IgD-negative memory B cell (primary cell): Measurements from ENCODE around the gene CFAP299. TPM values are rescaled to one million over a fixed set of nuclear protein-coding genes. Genes with fewer than 3 reads are reported as not detected.

Experiments
- H3K27ac Mint-ChIP-seq, 3 donors: one replicate each; pipeline ENCODE4 v1.8.0; 2020 to 2022; ENCODE audit warnings: mild to moderate bottlenecking in 3 of 3, mixed read lengths in 3 of 3, moderate library complexity in 1 of 3
- H3K27me3 Mint-ChIP-seq: one replicate; pipeline ENCODE4 v1.8.0; 2021; ENCODE audit warnings: mixed read lengths
- H3K36me3 Mint-ChIP-seq: one replicate; pipeline ENCODE4 v1.8.0; 2020; ENCODE audit warnings: mild to moderate bottlenecking, mixed read lengths
- H3K4me1 Mint-ChIP-seq, 3 donors: one replicate each; pipeline ENCODE4 v1.8.0; 2020 to 2022; ENCODE audit warnings: mixed read lengths in 3 of 3, mild to moderate bottlenecking in 1 of 3
- H3K4me3 Mint-ChIP-seq, 4 donors: one replicate each; pipeline ENCODE4 v1.8.0; 2020 to 2022; ENCODE audit warnings: mild to moderate bottlenecking in 4 of 4, mixed read lengths in 4 of 4, moderate library complexity in 3 of 4
- H3K9me3 Mint-ChIP-seq, 3 donors: one replicate each; pipeline ENCODE4 v1.8.0; 2020 to 2021; ENCODE audit warnings: mixed read lengths in 3 of 3, mild to moderate bottlenecking in 1 of 3
- polyA plus RNA-seq: library from polyadenylated mRNA; unstranded; fragments of 300-500 nt; fragmentation: Illumina TruSeq; gene quantifications from one replicate; pipeline ENCODE4 v1.2.3, GENCODE V29; 2021

The CFAP299 gene
- polyA plus RNA-seq, 1 donor from 2014 or later, result not detected

DNA sequence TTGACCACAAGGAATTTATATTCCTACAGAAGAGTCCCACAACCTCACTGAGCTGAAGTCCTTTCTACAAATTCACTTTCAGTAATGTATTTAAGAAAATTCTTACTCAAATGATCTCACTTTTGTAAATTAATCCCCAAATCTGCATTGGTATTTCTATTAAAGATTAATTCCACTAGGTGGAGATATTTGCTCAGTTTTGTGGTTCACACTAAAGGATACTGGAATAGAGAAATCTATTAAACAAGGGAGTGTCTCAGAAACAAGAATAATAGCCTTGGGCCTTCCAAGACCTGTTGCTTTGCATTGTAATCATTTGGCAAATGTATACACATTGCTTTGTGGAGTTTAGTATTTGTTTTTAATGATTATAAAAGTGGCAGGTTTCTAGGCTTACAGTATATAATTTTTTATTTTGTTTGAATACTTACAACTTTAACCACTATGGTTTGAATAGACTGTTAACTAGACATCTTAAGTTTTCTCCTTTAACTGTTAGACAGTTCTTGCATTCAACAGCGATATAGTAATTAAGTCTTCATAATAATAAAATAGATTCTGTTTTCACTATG is 25.9 kb downstream of the CFAP299 start:
- no peaks in the 10 kb centered on the region for H3K36me3 Mint-ChIP-seq
- H3K27ac Mint-ChIP-seq, result no peak overlapping the region
- H3K27me3 Mint-ChIP-seq, result peaks cover 2% of the 10 kb centered on the region
- no peaks in the 10 kb centered on the region for H3K9me3 Mint-ChIP-seq
- peaks cover 0 to 4% (median 3%) of the 10 kb centered on the region in 3 donors for H3K4me1 Mint-ChIP-seq
- H3K4me3 Mint-ChIP-seq, result no peak overlapping the region

DNA sequence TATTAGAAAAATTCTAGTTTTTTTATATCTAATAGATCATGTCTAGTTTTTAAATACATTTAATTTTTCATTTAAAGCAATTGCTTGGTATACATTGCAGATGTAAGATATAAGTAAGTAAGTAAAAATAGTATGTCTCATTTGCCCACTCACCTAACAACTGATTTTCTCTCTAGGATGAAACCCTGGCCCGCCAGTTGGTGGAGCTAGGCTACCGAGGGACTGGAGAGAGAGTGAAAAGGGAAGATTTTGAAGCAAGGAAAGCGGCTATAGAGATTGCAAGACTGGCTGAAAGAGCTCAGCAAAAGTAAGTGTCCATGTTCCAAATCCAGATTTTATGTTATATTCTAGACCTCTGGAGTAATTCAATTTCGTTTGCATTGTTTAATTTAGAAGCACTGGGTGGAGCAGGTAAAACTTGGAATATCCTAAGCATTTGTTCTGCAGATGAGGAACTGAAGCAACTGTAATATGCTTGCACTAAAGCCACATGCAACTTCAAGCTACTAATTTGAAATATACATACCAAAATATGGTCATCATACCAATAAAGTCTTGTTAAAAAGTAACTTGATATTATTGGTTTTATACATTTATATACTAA is 27.1 kb downstream of the CFAP299 start:
- Mint-ChIP-seq H3K4me3 (no peak overlapping the region), H3K27ac (no peak overlapping the region)

GRCh38 chr4:80365928-80366327 is 30.4 kb downstream of the CFAP299 start:
- H3K9me3 Mint-ChIP-seq, result peaks cover 0 to 3% (median 0%) of the 10 kb centered on the region in 3 donors
- H3K4me3 Mint-ChIP-seq, result no peak overlapping the region
- H3K27me3 Mint-ChIP-seq, result no peaks in the 10 kb centered on the region
- H3K4me1 Mint-ChIP-seq, result peaks cover 0 to 4% (median 3%) of the 10 kb centered on the region in 3 donors
- no peaks in the 10 kb centered on the region for H3K36me3 Mint-ChIP-seq
- no peak overlapping the region for H3K27ac Mint-ChIP-seq

More for the DNA sequence above, 27.1 kb downstream of the CFAP299 start:
- Mint-ChIP-seq H3K36me3 (no peaks in the 10 kb centered on the region), H3K9me3 (no peaks in the 10 kb centered on the region), H3K27me3 (peaks cover 2% of the 10 kb centered on the region), H3K4me1 (peaks cover 0 to 4% (median 3%) of the 10 kb centered on the region in 3 donors)

- Mint-ChIP-seq H3K4me1 (peaks cover 0 to 4% (median 3%) of the 10 kb centered on the region in 3 donors), H3K27ac (no peak overlapping the region), H3K4me3 (no peak overlapping the region), H3K27me3 (no peaks in the 10 kb centered on the region), H3K9me3 (peaks cover 3 to 14% (median 8%) of the 10 kb centered on the region in 3 donors), H3K36me3 (no peaks in the 10 kb centered on the region)
Observed at GRCh38 chr4:80367737-80368136, 32.2 kb downstream of the CFAP299 start.

- Mint-ChIP-seq H3K4me3 (no peak overlapping the region), H3K27ac (no peak overlapping the region), H3K4me1 (peaks cover 0 to 4% (median 3%) of the 10 kb centered on the region in 3 donors), H3K27me3 (no peaks in the 10 kb centered on the region), H3K9me3 (peaks cover 3 to 14% (median 8%) of the 10 kb centered on the region in 3 donors), H3K36me3 (no peaks in the 10 kb centered on the region)
Observed at GRCh38 chr4:80370635-80371034, 35.1 kb downstream of the CFAP299 start.

DNA sequence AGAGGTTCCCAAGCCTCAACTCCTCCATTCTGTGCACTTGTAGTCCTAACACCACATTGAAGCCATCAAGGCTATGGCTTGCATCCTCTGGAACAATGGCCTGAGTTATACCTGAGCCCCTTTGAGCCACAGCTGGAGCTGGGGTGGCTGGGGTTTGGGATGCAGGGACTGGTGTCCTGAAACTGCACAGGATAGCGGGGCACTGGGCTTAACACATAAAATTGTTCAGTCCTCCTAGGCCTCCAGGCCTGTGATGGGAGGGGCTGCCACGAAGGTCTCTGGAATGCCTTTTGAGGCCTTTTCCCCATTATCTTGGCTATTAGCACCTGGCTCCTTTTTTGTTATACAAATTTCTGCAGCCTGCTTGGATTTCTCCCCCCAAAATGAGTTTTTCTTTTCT is 35.5 kb downstream of the CFAP299 start:
- H3K27ac Mint-ChIP-seq, result no peak overlapping the region
- H3K9me3 Mint-ChIP-seq, result peaks cover 3 to 14% (median 8%) of the 10 kb centered on the region in 3 donors
- peaks cover 0 to 4% (median 4%) of the 10 kb centered on the region in 3 donors for H3K4me1 Mint-ChIP-seq
- no peaks in the 10 kb centered on the region for H3K27me3 Mint-ChIP-seq
- H3K4me3 Mint-ChIP-seq, result no peak overlapping the region
- no peaks in the 10 kb centered on the region for H3K36me3 Mint-ChIP-seq

DNA sequence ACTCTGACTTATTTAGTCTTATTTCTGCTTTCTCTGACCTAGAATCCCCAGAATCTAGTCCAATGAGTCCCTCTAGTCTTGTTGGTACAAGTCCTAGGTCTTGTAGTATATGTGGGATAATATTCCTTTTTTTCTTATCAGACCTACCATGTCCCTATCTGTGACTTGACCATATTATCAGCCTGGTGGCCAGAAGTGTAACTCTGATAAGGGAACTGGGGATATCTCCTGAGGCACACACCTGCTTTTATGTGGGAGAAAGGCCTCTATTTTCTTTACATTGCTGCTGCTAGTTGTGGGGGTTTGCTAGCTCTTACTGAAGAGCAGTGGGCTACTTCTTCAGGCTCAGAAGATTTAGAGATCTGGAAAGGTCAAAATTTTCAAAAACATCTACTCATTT is 38.6 kb downstream of the CFAP299 start:
- Mint-ChIP-seq H3K36me3 (no peaks in the 10 kb centered on the region), H3K4me1 (peaks cover 3 to 9% (median 4%) of the 10 kb centered on the region in 3 donors), H3K27me3 (no peaks in the 10 kb centered on the region), H3K4me3 (no peak overlapping the region), H3K27ac (no peak overlapping the region), H3K9me3 (peaks cover 5 to 14% (median 8%) of the 10 kb centered on the region in 3 donors)

DNA sequence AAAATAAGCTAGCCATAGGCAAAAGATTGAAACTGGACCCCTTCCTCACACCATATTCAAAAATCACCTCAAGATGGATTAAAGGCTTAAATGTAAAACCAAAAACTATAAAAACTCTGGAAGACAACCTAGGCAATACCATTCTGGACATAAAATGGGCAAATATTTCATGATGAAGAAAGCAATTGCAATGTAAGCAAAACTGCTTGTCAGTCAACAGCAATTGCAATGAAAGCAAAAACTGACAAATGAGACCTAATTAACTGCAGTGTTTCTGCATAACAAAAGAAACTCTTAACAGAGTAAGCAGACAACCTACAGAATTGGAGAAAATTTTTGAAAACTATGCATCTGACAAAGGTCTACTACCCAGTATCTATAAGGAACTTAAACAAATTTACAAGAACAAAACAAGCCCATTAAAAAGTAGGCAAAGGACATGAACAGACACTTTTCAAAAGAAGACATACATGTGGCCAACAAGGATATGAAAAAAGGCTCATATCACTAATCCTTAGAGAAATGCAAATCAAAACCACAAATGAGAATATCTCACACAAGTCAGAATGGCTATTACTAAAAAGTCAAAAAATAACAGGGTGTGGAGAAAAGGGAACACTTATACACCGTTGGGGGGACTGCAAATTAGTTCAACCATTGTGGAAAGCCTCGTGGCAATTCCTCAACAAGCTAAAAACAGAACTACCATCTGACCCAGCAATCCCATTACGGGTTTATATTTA is 46.7 kb downstream of the CFAP299 start:
- Mint-ChIP-seq H3K27ac (no peak overlapping the region), H3K9me3 (peaks cover 0 to 3% (median 2%) of the 10 kb centered on the region in 3 donors), H3K27me3 (no peaks in the 10 kb centered on the region), H3K4me1 (peaks cover 3 to 6% (median 5%) of the 10 kb centered on the region in 3 donors), H3K4me3 (no peak overlapping the region), H3K36me3 (no peaks in the 10 kb centered on the region)

- H3K27ac Mint-ChIP-seq, result no peak overlapping the region
- H3K4me3 Mint-ChIP-seq, result no peak overlapping the region
- peaks cover 0 to 3% (median 2%) of the 10 kb centered on the region in 3 donors for H3K9me3 Mint-ChIP-seq
- no peaks in the 10 kb centered on the region for H3K36me3 Mint-ChIP-seq
- H3K4me1 Mint-ChIP-seq, result peaks cover 0 to 6% (median 3%) of the 10 kb centered on the region in 3 donors
- H3K27me3 Mint-ChIP-seq, result no peaks in the 10 kb centered on the region
Observed at GRCh38 chr4:80385397-80386280, 50.1 kb downstream of the CFAP299 start.

DNA sequence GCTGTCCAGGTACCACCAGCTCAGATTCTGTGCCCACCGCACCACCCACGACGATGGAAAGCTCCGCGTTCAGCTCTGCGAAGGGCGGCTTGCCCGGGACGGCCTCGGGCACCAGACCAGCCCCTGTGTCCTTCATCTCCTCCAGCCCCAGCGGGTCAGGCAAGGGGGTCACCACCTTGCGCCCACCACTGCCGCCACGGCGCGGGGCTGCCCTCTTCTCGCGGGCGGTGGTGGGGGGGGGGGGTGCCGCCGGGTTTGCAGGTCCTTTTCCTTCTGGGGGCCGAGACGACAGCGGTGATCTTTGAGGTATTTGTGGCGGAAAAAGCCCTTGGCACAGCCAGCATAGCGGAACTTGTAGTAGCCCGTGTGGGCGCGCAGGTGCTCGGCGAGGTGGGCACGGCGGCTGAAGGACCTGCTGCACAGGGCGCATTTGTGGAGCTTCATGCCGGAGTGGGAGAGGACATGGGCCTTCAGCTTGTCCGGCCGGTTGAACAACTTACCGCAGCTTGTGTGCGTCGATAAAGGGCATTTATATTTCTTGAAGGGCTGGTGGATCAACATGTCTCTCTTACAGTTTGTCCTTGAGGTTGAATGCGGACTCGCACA is 50.9 kb downstream of the CFAP299 start:
- Mint-ChIP-seq H3K27ac (no peak overlapping the region), H3K27me3 (no peaks in the 10 kb centered on the region), H3K4me3 (no peak overlapping the region), H3K36me3 (no peaks in the 10 kb centered on the region), H3K9me3 (peaks cover 0 to 3% (median 2%) of the 10 kb centered on the region in 3 donors), H3K4me1 (peaks cover 0 to 6% (median 3%) of the 10 kb centered on the region in 3 donors)

DNA sequence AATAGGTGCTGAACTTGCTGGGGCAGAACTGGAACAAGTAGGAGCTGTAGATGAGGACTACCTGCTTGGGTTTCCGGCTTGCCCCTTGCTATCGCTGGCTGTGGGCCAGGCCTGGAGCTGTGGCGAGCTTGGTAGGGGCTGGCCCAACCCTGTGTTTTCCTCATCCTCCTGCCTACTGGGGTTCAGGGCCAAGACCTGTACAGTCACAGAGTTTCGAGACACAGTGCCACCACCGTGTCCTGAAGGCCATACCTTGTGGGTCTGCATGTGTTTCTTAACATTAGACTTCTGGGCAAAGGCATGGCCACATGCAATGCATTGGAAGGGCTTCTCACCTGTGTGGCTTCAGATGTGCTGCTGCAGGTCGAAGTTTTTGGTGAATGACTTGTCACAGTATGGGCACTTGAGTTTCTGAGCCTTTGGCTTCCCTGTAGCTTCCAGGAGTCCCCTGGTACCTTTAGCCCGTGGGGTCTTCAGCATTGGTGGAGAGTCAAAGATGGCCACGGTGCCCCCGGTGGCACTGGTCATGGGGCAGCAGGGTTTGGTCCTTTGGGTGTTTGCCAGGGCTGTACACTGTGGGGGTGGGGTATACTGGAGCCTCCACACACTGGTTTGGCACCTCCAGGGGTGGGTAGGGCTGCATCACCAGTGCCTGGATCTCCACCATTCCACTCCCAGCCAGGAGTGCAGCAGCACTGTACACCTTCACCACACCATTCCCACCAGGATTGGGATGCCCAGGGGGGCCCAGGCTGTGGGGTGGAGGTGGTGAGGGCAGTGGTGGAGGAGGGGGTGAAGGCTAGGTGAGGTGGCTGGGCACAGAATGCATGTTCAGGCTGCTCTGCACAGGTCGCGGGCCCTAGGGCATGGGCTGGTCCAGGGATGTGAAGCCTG is 52.1 kb downstream of the CFAP299 start:
- Mint-ChIP-seq H3K27ac (no peak overlapping the region), H3K9me3 (peaks cover 0 to 3% (median 2%) of the 10 kb centered on the region in 3 donors), H3K4me1 (peaks cover 0 to 2% (median 0%) of the 10 kb centered on the region in 3 donors), H3K27me3 (no peaks in the 10 kb centered on the region), H3K36me3 (no peaks in the 10 kb centered on the region), H3K4me3 (no peak overlapping the region)

DNA sequence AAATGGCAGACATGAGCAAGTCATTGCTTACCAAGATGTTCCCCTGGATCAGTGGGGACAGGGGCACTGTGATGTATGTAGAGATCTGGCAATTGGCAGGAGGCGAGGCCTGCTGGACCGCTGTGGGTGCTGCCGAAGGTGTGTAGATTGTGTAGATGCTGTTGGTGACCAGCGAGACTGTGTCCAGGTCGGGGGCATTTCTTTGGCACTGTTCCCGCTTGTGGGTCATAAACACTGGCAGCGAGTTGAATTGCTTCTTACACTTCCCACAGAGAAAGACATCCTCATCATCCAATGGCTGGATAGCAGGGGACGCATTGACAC is 52.7 kb downstream of the CFAP299 start:
- H3K4me3 Mint-ChIP-seq, result no peak overlapping the region
- no peak overlapping the region for H3K27ac Mint-ChIP-seq
- peaks cover 0 to 3% (median 2%) of the 10 kb centered on the region in 3 donors for H3K9me3 Mint-ChIP-seq
- no peaks in the 10 kb centered on the region for H3K36me3 Mint-ChIP-seq
- no peaks in the 10 kb centered on the region for H3K27me3 Mint-ChIP-seq
- no peaks in the 10 kb centered on the region for H3K4me1 Mint-ChIP-seq

- H3K4me1 Mint-ChIP-seq, result peaks cover 0 to 3% (median 0%) of the 10 kb centered on the region in 3 donors
- H3K27ac Mint-ChIP-seq, result no peak overlapping the region
- H3K36me3 Mint-ChIP-seq, result no peaks in the 10 kb centered on the region
- no peak overlapping the region for H3K4me3 Mint-ChIP-seq
- no peaks in the 10 kb centered on the region for H3K27me3 Mint-ChIP-seq
- H3K9me3 Mint-ChIP-seq, result peaks cover 0 to 3% (median 2%) of the 10 kb centered on the region in 3 donors
Observed at GRCh38 chr4:80390178-80390577, 54.6 kb downstream of the CFAP299 start.
